Measurements from ENCODE around the gene FKBP14. TPM values are rescaled to one million over a fixed set of nuclear protein-coding genes. Genes with fewer than 3 reads are reported as not detected.

Gene FKBP14
- total RNA-seq, 1 donor from 2014 or later = 100 TPM

DNA sequence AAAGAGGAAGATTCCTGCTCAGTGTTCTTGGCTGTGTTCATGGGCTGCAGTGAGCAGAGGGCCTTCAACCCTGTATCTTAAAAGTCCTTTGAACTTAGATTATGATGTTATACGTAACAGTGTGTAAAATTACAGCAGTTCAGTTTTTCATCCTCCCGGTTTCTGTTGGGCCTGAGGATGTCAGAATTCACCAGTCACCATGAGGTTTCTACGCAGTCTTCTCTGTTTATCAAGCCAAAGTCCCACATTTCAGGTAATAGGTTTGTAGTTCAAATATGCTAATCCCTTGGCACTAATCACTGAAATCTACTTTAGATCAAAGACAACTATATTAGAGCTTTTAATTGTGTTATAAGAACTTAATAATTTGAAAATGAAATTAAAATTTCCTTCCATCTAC, 26.6 kb upstream of the FKBP14 start:
- H3K36me3 Mint-ChIP-seq (ENCODE audit: low read depth, unreplicated experiment) = peaks cover 10% of the 10 kb centered on the region
- Histone ChIP-seq H3K27me3 (ENCODE audit: insufficient read depth, low read length) (no peaks in the 10 kb centered on the region), H3K4me2 (ENCODE audit: low read length) (no peak overlapping the region), H2AFZ (ENCODE audit: low read depth, low read length) (no peak overlapping the region), H3K9ac (ENCODE audit: low read length) (no peak overlapping the region), H3K4me3 (ENCODE audit: insufficient read depth, low read depth, low read length) (no peak overlapping the region), H3K27ac (ENCODE audit: low read depth, low read length) (no peak overlapping the region), H3K79me2 (ENCODE audit: insufficient read depth, low read length) (no peaks in the 10 kb centered on the region), H3K36me3 (ENCODE audit: insufficient read depth, low read length) (peaks cover 2% of the 10 kb centered on the region), H3K9me3 (ENCODE audit: insufficient read depth, low read depth, low read length) (no peaks in the 10 kb centered on the region), H4K20me1 (ENCODE audit: insufficient read depth, low read length) (no peaks in the 10 kb centered on the region), H3K4me1 (ENCODE audit: insufficient read depth, low read length) (no peaks in the 10 kb centered on the region)
- FAIRE-seq (no peak), DNase-seq (ENCODE audit: low read depth) (no peak)
- TF ChIP-seq EZH2 (IDR thresholded peaks at IDR 0.05; ENCODE audit: insufficient read depth, low read length) = no peak
- no peak overlapping the region for H3K27ac Mint-ChIP-seq (ENCODE audit: unreplicated experiment)
- H3K9me3 Mint-ChIP-seq (ENCODE audit: unreplicated experiment) = no peaks in the 10 kb centered on the region
- H3K27me3 Mint-ChIP-seq (ENCODE audit: low read depth, unreplicated experiment) = no peaks in the 10 kb centered on the region
- H3K4me1 Mint-ChIP-seq (ENCODE audit: low read depth, unreplicated experiment) = peaks cover 9% of the 10 kb centered on the region
- H3K4me3 Mint-ChIP-seq (ENCODE audit: unreplicated experiment) = no peak overlapping the region

GRCh38 chr7:30049173-30049572, 22.7 kb upstream of the FKBP14 start:
- no peaks in the 10 kb centered on the region for H3K4me1 ChIP-seq (ENCODE audit: insufficient read depth, low read length)
- H3K36me3 ChIP-seq (ENCODE audit: insufficient read depth, low read length) = peaks cover 11% of the 10 kb centered on the region
- Mint-ChIP-seq H3K9me3 (ENCODE audit: unreplicated experiment) (no peaks in the 10 kb centered on the region), H3K36me3 (ENCODE audit: low read depth, unreplicated experiment) (peaks cover 19% of the 10 kb centered on the region), H3K27ac (ENCODE audit: unreplicated experiment) (no peak overlapping the region), H3K27me3 (ENCODE audit: low read depth, unreplicated experiment) (no peaks in the 10 kb centered on the region), H3K4me1 (ENCODE audit: low read depth, unreplicated experiment) (peaks cover 9% of the 10 kb centered on the region), H3K4me3 (ENCODE audit: unreplicated experiment) (no peak overlapping the region)
- FAIRE-seq (no peak), DNase-seq (ENCODE audit: low read depth) (no peak)
- no peaks in the 10 kb centered on the region for H3K79me2 ChIP-seq (ENCODE audit: insufficient read depth, low read length)
- no peak overlapping the region for H3K4me2 ChIP-seq (ENCODE audit: low read length)
- H3K27ac ChIP-seq (ENCODE audit: low read depth, low read length) = no peak overlapping the region
- H4K20me1 ChIP-seq (ENCODE audit: insufficient read depth, low read length) = no peaks in the 10 kb centered on the region
- H3K27me3 ChIP-seq (ENCODE audit: insufficient read depth, low read length) = no peaks in the 10 kb centered on the region
- no peak overlapping the region for H3K9ac ChIP-seq (ENCODE audit: low read length)
- H3K9me3 ChIP-seq (ENCODE audit: insufficient read depth, low read depth, low read length) = no peaks in the 10 kb centered on the region
- no peak overlapping the region for H2AFZ ChIP-seq (ENCODE audit: low read depth, low read length)
- H3K4me3 ChIP-seq (ENCODE audit: insufficient read depth, low read depth, low read length) = no peak overlapping the region
- TF ChIP-seq EZH2 (IDR thresholded peaks at IDR 0.05; ENCODE audit: insufficient read depth, low read length) (no peak), CTCF (IDR thresholded peaks at IDR 0.05; ENCODE audit: insufficient read depth, low read depth, low read length) (no peak)

GRCh38 chr7:30048582-30048981, 22.1 kb upstream of the FKBP14 start:
- DNase-seq (ENCODE audit: low read depth) (no peak), FAIRE-seq (no peak)
- no peaks in the 10 kb centered on the region for H3K9me3 Mint-ChIP-seq (ENCODE audit: unreplicated experiment)
- H3K4me3 ChIP-seq (ENCODE audit: insufficient read depth, low read depth, low read length) = no peak overlapping the region
- no peak overlapping the region for H2AFZ ChIP-seq (ENCODE audit: low read depth, low read length)
- H3K79me2 ChIP-seq (ENCODE audit: insufficient read depth, low read length) = peaks cover 2% of the 10 kb centered on the region
- H3K4me1 ChIP-seq (ENCODE audit: insufficient read depth, low read length) = no peaks in the 10 kb centered on the region
- no peaks in the 10 kb centered on the region for H3K27me3 Mint-ChIP-seq (ENCODE audit: low read depth, unreplicated experiment)
- no peak overlapping the region for H3K4me2 ChIP-seq (ENCODE audit: low read length)
- no peak overlapping the region for H3K27ac ChIP-seq (ENCODE audit: low read depth, low read length)
- no peaks in the 10 kb centered on the region for H3K9me3 ChIP-seq (ENCODE audit: insufficient read depth, low read depth, low read length)
- no peak overlapping the region for H3K27ac Mint-ChIP-seq (ENCODE audit: unreplicated experiment)
- H3K36me3 ChIP-seq (ENCODE audit: insufficient read depth, low read length) = peaks cover 11% of the 10 kb centered on the region
- H4K20me1 ChIP-seq (ENCODE audit: insufficient read depth, low read length) = peaks cover 2% of the 10 kb centered on the region
- no peak overlapping the region for H3K9ac ChIP-seq (ENCODE audit: low read length)
- H3K36me3 Mint-ChIP-seq (ENCODE audit: low read depth, unreplicated experiment) = peaks cover 19% of the 10 kb centered on the region
- H3K4me3 Mint-ChIP-seq (ENCODE audit: unreplicated experiment) = no peak overlapping the region
- H3K27me3 ChIP-seq (ENCODE audit: insufficient read depth, low read length) = no peaks in the 10 kb centered on the region
- H3K4me1 Mint-ChIP-seq (ENCODE audit: low read depth, unreplicated experiment) = peaks cover 9% of the 10 kb centered on the region
- no peak for TF ChIP-seq EZH2 (IDR thresholded peaks at IDR 0.05; ENCODE audit: insufficient read depth, low read length)
- TF ChIP-seq CTCF (IDR thresholded peaks at IDR 0.05; ENCODE audit: insufficient read depth, low read depth, low read length) = no peak

Data from astrocyte (in vitro differentiated cells and primary cell).